ENCODE measurements around the gene C6orf136.

C6orf136 gene

DNA sequence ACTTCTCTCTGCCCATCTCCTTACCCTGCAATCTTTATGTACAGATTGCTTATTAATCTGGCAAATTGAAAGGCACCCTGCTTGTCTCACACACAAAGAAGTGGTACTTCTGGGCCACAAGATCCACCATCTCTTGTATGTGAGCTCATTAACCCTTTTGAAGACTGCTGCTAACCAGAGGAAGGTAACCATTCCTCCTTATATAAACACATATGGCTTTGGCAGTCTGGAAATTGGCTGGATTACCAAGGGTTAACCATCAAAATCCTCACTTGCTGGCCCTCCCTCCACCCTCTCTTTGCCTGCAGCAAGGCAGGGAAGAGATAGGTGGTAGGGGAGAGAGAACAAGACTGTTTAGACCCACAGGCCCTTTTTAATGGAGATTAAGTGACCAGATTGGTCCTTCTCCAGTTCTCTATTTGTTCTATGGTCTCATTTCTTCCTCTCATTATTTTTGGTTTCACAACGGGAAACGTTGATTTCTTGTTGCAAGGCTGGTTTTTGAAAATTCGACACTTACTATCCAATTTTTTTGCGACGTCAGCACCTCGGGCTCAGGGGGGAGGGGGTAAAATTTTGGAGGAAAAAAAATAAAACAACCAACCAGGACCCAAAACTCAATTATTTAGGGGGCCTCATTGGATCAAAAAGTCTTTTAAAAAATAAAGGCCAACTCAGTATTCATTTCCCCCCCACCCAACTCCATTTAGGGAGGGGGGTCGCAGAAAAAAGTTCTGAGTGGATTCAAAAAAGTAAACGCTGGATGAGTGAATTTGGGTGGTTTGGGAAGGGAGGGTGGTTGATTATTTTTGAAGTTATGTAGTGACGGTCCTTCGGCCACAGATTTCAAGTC is 30.7 kb upstream of the C6orf136 start:
- peak; percentile 39 for DNase-seq

DNA sequence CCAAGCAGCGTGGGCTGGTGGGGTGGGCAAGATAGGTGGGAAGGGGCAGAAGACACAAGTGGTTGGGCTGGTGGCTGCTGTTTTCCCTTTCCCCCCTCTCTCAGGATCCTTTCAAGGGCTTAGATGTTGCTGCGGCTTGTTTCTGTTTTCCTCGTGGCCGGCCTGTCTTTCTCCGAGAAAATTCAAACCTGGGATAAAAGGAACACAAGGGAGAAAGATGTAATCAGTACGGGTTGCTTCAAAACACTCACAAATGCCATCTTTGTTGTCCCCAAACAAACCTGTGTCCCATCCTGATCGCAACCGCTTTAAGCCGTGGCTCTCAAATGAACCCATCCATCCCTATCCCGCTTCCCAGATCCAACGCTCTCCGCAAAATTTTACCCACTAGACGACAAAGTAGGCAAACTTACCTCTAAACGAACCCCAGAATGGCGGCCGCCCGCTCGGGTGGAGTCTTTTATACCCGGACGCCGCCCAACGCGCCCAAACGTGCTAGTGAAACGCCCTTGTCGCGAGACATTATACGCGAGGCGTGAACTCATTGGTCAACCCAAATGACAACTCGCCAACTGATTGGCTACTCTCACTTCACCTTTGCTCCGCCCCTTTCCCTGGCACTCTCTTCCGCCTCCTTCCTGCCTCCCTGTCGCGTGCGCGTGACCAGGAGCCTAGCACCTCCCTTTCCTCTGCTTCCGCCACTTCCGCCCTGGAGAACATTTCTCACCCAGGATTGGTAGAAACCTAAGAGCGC is 29.9 kb upstream of the C6orf136 start, which contains the start of gene PPP1R10:
Gene PPP1R10 (minus strand): TSS at position 433 of the 754 bp plus-strand sequence. CDS start 7,299 bp downstream, outside the sequence.
- DNase-seq, result peak; percentile 100

DNA sequence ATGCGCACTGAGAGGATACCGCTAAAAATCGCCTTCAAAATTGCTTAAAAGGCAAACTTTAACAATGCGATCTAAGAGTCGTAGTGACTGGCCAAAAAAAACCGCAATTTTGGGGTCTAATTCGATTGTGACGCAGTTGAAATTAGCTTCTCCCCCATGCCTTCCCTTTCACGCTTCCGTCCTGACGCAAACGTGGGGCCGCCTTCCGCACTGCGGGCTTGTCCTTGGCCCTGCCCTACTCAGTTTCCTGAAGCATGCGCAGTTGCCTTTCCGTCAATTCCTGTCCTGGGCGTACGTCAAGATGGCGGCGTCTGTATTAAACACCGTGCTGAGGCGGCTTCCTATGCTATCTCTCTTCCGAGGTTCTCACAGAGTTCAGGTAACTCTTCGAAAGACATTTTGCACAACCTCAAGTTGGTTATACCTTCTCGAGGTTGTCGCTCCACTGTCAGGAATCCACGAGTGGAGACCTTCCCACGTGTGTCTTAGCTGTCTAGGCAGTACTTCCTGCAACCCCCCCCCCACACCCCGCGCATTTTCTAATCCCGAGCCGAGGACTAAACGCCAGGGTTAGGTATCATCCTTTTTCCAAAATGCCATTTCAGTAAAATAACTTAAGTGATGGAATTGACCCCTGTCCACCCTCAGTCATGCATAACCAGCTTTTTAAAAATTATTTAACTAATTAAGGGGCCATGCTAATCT is 29.2 kb upstream of the C6orf136 start, which contains the start of gene MRPS18B:
Gene MRPS18B (plus strand): TSS at position 276 of the 705 bp plus-strand sequence. CDS start 26 bp downstream, at position 302.
- peak; percentile 98 for DNase-seq

DNA sequence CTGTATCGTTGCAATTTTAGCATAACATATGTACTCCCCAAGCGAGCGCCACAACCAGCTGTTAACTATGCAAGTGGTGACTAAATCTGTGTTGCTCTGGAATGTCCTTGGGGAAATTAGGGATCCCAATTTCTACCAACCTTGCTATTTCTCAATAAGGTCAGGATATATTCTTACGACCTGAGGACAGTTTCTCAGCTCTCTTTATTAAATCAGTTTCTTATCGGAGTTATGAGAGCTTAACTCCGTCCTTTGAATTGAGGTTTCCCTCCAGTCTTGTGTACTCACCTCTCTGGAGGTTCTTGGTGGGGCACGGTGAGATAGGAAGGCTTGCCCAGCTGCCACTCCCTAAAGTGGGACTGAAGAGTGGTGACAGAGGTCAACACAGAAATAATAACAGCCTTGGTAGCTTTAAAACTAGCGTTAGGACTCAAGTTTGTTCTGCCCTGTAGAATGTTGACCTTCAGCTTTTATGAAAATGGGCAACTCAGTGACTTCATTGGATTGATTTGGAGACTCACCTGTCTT is 28.6 kb upstream of the C6orf136 start:
- no peak for DNase-seq

DNA sequence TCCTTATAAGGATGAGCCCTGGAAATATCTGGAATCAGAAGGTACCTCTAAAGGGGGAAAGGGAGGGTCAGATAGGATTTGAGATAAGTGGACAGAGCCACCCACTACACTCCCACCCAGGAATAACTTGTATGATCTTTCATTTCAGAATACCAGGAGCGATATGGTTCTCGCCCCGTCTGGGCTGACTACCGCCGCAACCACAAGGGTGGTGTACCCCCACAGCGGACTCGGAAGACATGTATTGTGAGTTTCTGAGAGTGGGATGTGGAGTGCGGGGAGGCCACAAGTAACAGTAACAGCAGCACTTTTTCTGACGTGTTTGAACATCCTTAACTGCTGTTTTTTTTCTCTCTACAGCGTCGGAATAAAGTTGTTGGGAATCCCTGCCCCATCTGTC is 27.4 kb upstream of the C6orf136 start:
- DNase-seq, result no peak

DNA sequence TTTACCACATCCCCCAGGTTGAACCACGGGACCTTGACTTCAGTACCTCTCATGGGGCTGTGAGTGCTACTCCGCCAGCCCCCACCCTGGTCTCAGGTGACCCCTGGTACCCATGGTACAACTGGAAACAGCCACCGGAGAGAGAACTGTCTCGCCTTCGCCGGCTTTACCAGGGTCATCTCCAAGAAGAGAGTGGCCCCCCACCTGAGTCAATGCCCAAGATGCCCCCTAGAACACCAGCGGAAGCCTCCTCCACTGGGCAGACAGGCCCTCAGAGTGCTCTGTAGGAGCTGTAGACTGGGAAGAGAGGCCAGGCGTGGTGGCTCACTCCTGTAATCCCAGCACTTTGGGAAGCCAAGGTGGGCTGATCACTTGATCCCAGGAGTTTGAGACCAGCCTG is 21.4 kb upstream of the C6orf136 start:
- DNase-seq, result no peak

DNA sequence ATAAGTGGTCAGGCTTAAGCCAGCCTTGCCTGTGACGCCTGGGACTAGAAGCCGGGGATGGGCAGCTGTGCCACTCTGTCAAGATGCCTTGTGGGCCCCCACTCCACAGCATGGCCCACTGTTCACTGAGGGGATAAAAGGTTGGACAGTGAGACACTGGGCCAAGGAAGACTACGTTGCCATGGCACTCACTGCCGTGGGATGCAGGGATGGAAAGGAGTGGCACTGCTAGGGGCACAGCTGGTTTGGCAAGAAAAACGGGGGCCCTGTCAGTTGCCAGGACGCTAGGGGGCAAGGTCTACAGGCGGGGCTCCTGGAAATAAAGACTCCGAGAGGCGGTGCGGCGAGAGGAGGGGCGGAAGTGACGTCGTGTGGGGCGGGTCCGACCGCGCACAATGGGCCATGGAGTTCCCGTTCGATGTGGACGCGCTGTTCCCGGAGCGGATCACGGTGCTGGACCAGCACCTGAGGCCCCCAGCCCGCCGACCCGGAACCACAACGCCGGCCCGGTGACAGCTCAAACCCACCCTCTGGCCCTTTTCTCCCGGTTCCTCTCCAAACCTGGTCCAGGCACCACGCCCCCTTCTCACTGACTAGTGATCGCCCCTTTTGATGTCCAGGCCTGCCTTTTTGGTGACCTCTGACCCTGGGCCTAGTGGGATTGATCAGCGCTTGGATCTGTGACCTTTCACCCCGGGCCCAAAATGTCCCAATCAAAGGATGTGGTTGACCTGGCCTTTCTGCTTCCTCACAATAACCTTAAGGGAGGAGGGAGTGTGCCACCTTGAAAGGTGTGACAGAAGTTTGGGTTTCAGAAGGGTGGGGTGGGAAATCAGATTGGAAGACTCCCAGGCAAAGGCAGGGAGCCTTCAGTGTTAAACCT is 20.2 kb upstream of the C6orf136 start, which contains the start of gene ATAT1:
Gene ATAT1 (plus strand): TSS at position 391 of the 883 bp plus-strand sequence.
- DNase-seq, result peak; percentile 81

DNA sequence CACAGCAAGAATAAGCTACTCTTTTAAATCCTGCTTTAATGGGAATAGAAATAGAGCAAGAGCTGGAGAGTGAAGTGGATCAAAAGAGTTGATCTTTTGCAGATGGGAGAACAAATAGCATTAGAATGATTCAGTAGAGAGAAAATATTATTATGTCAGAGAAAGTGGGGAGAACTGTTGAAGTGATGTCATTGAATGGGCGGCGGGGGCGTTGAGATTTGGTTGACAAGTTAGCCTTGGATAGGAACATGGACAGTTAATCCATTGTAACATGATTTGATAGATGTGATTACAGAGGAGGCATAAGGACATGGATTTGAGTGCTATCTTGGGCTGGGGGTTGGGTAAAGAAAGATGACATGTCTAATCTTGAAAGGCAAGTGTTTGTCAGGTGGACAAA is 11.1 kb upstream of the C6orf136 start:
- DNase-seq, result no peak

DNA sequence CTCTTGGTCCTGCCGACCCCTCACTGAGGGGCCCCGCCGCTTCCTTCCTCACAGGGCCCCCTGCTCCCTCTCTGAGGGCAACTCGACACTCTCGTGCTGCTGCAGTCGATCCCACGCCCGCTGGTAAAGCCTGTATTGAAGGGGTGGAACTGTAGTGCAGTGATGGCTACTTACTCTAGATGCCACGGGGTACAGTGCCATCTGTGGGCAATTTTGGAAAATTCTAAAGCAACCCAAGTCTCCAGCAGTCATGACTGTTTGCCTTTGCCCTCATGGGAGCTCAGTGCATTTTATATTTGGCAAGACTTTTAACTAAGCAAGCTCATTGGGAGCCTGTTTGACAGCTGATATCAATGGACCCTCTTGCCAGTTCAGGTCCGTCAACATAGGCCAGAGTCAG is 6.5 kb upstream of the C6orf136 start:
- no peak for DNase-seq

DNA sequence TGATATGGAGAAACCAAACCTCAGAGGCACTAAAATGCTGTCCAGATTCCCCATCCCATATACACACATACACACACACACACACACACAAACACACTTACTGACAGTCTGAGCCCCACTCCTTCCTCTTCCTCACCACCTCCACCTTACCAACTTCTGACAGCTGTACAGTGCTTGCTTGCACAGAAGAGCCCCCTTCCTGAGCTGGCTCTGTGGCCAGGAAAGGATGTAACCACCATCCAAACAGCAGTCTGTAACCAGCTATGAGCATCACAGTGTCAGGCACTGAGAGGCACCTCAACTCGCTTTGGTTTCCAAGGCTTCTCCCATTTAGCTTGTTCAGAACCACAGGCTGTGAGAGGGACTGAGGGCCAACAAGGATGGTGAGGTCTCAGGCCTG is 5.9 kb upstream of the C6orf136 start:
- no peak for DNase-seq

DNA sequence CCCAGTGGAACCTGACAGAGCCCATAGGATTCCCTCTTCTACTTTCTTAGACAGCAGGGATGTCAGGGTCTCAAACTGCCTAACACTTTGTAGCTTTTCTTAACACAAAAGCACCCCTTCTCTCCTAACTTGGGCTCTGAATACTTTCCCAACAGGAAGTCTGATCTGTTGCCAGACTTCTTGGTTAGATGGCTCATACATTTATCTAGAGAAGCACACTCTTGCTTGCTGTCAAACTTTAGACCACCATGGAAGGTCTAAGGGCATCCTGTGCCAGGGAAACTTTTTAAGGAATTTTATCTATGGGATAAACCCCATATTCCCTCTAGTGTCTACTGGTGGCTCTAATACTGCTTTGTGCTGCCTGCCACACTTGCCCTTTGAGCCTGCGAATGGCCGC is 3.3 kb upstream of the C6orf136 start:
- DNase-seq, result no peak

DNA sequence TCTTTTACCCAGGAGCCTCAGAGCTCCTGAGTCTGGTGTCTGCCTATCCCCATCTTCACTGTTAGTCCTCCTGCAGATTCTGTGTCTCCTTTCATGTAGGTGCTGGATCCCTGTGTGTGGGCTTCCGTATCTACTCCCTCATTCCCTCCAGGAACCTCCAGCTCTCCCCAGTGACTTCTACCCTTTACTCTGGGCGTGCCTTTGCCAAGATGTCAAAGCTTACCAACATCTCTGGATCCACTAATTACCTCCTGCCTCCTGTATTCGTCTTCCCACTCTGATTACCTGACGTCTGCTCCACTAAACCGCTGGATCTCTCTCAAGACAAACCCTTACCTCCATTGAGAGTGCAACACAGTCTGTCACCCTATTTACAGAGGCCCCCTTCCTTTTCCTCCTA is 2.2 kb upstream of the C6orf136 start:
- DNase-seq, result no peak

DNA sequence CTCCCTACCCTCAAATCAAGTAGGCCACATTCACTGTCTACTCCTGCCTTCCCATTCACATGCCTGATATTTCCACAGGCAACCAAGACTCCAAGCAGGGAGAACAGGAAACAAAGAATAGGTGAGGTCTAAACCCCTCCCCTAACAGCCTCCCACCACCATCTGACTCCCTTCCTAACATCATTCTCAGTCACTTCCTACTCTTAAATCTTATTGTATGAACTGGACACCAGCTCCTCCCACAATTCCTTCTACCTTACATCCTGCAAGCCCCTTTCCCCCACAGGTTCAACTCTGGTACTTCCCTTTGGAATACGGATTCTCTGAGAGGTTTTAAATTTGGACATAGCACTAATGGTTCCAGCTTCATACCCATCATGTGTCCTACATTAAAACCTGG is 944 bp upstream of the C6orf136 start:
- no peak for DNase-seq

DNA sequence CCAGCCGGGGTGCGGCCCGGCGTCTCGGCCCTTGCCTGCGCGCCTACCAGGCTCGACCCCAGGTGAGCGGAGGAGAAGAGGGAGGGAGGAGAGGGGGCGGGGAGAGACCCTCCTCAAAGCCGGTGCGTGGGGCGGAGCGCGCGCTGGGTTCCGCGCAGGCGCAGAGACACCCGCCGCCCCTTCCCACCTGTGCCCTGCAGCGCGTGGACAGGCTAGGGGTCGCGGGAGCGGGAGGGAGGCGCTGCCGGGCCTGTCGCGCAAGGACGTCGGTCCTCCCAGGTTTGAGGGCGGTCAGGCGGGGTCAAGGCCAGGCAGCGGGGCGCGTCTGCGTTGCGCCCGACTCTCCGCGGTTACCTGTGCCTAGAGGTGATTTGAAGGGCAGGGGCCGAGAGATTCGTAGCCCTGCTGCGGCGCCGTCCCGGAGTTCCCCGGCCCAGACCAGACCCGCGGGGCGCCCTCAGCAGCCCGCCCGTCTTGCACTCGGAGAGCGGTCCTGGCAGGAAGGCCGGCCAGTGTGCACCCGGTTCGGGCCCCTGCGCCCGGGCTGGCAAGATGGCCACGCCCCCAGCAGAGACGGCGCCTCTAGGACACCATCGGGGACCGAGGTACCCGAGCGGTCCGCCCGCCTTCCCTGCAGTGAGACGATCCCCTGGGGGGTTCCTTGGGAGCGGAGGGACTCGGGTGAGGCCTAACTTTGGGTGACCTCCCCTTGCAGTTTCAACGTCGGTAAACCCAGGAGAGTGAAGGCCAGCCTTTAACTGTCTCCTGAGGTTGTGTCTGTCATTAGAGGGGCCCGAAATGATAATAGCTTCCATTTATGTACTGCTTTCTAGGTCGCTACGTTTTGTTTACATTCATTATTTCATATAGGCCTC is 546 bp downstream of the C6orf136 start:
- peak; percentile 65 for DNase-seq

DNA sequence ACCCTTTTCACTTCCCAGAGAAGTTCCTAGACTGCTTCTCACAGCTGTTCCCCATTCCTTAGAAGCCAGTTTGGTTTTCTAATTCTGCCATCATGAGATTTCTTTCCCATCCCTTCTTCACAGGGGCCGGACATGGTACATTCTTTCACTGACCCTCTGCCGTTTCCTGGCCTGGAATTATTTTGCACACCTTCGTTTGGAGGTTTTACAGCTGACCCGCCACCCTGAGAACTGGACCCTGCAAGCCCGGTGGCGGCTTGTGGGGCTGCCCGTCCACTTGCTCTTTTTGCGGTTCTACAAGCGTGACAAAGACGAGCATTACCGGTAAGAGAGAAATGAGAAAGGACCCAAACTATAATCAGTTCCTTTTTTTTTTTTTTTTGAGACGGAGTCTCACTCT is 4.2 kb downstream of the C6orf136 start:
- DNase-seq, result no peak

DNA sequence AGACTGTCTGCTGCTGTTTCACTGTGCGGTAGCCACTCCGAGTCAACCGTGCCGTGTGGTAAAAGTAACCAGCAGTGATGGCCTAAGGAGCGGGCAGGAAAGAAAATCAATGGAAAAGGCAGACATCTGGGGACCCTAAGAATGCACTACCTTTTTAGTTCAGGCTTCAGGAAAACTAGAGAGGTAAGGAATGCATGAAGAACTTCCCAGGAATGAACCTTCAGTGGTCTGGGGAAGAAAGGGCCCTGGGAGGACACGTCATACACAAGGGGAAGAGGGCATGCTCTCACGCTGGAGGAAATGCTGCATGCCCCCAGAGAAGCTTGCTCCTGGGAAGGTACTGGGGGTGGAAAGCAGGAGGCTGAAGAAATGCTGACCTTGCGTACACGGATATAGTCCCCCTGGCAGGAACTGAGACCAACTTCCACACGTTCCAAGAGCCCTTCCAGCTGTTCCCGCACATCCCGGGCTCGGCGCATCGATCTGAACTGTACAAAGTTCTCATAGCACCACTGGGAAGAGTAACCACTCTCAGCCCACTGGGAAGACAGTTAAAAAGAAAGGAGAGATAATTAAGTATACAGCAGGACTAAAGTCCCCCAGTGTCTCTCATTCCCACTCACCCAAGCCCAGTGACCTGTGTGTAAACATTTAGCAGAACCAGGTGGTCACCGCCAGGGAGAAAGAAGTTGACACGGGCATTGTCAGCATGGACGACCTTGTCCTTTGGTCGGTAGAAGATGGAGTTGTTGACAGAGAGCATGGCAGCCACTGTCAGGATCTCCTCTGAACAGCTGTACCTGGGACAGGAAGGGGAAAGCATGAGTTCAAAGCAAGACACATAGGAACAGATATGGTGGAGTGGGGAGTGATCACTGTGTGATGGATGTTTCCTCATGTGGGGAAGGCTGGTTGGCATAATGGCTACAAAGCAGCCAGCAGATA is 8.1 kb downstream of the C6orf136 start:
- DNase-seq, result no peak

DNA sequence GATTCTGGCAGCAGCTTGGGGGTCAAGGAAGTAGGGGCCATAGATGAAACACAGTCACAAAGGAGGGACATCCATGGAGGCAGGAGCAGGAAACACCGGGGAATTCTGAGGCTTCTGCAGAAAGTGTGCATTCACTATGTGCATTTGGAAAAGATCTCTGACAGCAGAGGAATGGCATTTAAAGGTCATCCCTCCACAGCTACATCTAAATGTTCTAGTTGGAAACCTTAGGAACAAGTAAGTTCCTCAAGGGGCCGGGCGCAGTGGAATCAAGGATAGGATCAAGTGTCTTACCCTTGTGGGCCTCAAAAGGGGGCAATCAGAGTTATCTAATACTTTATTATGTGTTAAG is 8.8 kb downstream of the C6orf136 start:
- DNase-seq, result no peak

DNA sequence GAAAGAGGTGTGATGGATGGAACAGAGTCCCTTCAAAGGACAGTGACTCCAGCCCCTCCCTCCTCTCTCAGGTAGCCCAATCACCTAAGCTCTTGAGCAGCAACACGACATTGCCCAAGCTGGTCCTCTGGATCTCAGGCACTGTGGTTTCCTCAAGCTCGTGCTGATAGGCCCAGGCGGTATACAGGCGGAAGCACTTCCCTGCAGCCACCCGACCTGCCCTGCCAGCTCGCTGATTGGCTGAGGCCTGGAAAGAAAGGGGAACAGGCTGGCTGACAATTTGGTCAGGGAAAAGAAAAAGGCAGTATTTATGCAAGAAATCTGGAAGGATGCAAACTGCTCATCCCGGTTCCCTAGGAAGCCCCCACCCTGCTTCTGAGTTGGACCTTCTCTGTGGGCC is 9.6 kb downstream of the C6orf136 start:
- DNase-seq, result no peak

DNA sequence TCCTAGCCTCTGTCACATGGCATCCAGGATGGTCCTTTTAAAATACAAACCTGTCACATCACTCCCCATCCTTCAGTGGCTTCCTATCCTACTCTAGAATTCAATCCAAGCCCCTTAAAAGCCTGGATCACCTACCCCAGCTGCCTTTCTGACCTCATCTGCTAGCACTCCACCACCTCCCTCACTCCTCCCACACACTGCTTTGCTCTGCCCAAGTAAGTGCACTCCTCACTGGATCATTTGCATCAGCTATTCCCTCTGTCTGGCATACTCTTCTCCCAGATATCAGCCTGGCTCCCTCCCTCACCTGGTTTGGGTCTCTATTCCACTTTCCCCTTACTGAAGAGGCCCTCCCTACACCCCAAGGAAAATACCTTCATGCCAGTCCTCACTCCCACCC is 10.5 kb downstream of the C6orf136 start:
- no peak for DNase-seq
